Epithelial cell of prostate (primary cell): ENCODE results near the gene SP3.
A peak's percentile ranks its signal among the peaks of the same experiment; 100 is the strongest.

Experiments
- DNase-seq: peaks from one replicate; pipeline ENCODE4 v3.0.0-alpha.2; 2011; ENCODE audit warnings: low read depth, low spot score
- H3K27ac ChIP-seq: fragments of 450-650 bp; 2 replicates; pipeline ENCODE4 v1.5.1; 2017; ENCODE audit warnings: mild to moderate bottlenecking

SP3 gene

GRCh38 chr2:173965372-173966025 lies at the start of gene SP3:
Gene SP3, minus strand, starts transcription at chr2:173965373. Its CDS starts 202 bp downstream, at chr2:173965171.
- peak within 1 kb of the TSS; percentile 99 for H3K27ac ChIP-seq
- DNase-seq, result peak; percentile 87

DNA sequence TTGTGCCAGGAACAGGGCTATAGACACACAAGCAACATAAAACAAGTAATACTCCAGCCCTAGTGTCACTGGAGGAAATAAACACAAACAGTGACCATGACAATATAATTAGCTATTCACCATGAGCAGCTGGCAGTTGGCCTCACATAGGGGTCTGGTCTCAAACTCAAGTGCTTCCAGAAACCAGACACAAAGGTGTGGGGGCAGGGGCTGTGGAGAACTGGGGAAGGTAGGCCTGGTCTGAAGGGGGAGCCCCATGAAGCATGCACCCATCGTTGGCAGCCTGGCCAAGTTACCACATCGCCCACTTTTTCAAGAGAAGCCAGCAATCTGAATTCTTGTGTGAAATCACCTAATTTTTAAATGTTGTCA lies 49.5 kb upstream of the SP3 start:
- no peak for DNase-seq
- H3K27ac ChIP-seq, result no peak overlapping the region

DNA sequence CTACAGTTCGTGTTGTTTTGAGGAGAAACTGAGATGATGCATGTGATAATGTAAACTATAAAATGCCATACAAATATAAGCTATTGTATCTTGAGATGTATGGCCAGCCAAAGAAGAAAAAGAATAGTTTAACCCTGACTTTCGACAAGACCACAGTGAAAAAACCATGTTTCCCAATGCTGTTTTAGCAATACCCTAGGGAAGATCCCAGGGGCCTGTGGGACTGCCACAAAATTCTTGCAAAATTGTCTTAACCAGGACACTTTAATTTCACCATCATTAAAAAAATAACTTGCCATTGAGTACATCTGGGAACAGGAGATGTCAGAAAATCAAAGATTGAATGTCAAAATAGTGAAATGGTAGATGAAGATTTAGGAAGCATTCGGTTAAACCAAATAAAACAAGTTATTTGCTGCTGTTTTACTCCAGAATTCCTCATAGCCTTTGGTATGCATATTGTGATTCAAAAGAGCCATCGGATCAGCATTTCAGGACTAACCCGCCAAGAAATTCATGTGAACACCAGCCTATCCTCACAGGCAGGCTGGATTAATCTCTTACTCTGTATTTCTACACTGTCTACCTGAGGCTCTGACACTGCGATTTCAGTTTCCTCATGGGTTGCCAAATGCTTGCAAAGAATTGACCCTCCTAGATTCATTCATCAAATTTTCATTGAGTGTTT lies 49.0 kb upstream of the SP3 start:
- no peak overlapping the region for H3K27ac ChIP-seq
- no peak for DNase-seq

- no peak overlapping the region for H3K27ac ChIP-seq
These were observed 48.2 kb upstream of the SP3 start for GRCh38 chr2:174013315-174013751.

DNA sequence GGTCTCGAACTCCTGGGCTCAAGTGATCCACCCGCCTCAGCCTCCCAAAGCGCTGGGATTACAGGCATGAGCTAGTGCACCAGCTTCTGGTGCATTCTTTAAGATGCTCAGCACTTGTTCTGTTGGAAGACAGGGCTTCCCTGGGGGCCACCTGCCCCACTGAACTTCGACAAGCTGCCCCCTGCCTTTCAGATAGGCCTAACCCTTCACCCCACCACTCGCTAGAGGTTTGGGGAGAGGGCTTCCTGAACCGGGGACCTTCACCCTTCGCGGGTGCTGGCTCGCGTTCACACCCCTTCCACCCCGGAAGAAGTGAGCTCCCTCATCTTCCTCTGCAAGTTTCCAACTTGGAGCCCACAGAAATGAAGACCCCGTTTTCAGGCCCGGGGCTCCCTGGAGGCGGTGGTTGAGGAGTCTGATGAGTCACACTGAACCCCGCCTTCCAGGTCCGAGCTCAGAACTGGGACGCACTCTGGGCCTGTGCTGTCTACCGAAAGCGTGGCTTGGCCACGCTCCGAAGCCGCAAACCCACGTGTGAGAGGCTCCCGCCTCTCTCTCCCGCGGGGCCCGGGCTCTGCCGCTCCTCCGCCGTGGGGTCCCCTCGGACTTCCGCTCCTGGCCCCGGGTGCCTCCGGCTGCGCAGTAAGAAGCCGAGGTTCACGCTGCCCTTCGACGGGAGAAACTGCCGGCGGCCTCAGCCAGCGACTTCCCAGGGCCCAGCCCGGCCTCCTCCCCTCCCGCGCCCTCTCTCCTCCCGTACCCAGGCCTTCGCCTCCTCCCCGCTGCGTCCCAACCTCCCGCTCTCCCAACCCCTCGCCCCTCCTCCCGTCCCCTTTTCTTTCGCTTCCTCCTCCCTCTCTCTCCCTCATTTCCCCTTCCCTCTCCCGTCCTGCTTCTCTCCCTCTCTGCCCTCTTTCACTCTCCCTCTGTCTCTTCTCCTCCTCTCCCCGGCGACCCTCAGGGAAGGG lies 47.5 kb upstream of the SP3 start:
- H3K27ac ChIP-seq, result no peak overlapping the region
- DNase-seq, result no peak

More at GRCh38 chr2:174013315-174013751, 48.2 kb upstream of the SP3 start:
- no peak for DNase-seq

GRCh38 chr2:174011796-174012195 lies 46.6 kb upstream of the SP3 start:
- no peak for DNase-seq
- no peak overlapping the region for H3K27ac ChIP-seq

DNA sequence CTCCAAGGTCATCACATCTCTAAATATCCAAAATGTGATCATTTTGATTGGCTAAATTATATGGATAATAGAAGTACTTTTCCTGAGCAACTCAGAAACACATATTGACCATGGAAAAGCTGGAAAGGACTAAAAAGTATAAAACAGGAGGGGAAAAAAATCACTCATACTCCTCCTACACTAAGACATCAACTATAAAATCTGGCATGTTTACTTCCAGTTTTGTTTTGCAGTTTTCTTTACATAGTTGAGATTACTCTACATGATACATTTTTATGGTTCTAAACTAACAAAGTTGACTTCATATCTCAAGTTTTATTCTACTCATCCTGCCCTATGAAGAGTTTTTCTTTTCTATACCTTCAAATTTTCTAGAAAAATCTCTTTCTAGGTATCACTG lies 46.0 kb upstream of the SP3 start:
- no peak for DNase-seq

DNA sequence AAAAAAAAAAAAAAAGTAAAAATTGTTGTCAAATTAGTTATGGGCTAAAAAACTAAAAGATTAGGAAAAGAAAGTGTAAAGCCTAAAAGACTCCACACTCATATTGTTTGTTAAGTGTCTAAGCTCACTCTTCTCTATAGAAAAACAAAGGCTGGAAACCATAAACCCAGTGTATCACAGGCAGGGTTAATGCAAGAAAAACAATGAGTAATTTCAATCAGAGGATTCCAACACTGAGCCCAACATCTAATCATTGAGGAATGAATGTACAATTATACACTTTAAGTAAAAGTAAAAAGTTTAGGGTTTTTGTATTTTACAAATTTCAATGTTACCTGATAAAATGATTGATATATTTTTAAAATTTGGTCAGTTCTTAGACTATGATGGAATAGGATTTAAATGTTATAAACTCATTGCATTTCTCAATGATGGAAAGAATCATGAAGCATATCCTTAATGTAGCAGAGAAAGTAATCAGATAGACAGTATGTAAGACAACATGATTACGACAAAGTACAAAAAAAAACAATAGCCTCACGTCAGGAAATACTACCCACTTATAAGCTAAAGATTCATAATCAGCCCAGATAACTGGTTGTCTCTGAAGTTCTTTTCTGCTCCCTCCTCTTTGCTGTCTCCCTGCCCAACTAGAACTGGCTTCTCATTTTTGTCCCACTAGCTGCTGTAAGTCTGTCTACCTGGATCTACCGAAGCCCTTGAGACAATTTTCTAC lies 44.5 kb upstream of the SP3 start:
- H3K27ac ChIP-seq, result no peak overlapping the region
- DNase-seq, result no peak

More for the DNA sequence above, 46.0 kb upstream of the SP3 start:
- no peak overlapping the region for H3K27ac ChIP-seq

GRCh38 chr2:174008720-174009119 lies 43.5 kb upstream of the SP3 start:
- no peak overlapping the region for H3K27ac ChIP-seq

GRCh38 chr2:174007010-174007409 lies 41.8 kb upstream of the SP3 start:
- no peak for DNase-seq
- H3K27ac ChIP-seq, result no peak overlapping the region

More at GRCh38 chr2:174008720-174009119, 43.5 kb upstream of the SP3 start:
- DNase-seq, result no peak

DNA sequence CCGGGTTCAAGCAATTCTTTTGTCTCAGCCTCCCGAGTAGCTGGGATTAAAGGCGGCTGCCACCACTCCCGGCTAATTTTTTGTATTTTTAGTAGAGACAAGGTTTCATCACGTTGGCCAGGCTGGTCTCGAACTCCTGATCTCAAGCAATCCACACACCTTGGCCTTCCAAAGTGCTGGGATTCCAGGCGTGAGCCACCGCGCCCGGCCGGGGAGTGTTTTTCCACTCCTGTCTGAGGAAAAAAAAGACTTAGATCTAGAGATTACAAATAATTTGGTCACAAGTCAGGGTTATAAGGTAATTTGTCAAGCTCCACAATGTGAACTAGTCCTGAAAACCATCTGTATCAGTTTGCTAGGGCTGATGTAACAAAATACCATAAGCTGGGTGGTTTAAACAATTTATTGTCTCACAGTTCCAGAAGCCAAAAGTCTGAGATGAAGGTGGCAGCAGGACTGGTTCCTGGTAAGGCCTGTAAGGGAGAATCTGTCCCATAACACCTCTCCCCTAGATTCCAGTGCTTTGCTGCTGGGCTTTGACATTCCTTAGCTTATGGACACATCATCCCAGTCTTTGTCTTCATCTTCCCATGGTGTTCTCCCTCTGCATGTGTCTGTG lies 40.7 kb upstream of the SP3 start:
- H3K27ac ChIP-seq, result no peak overlapping the region
- no peak for DNase-seq

DNA sequence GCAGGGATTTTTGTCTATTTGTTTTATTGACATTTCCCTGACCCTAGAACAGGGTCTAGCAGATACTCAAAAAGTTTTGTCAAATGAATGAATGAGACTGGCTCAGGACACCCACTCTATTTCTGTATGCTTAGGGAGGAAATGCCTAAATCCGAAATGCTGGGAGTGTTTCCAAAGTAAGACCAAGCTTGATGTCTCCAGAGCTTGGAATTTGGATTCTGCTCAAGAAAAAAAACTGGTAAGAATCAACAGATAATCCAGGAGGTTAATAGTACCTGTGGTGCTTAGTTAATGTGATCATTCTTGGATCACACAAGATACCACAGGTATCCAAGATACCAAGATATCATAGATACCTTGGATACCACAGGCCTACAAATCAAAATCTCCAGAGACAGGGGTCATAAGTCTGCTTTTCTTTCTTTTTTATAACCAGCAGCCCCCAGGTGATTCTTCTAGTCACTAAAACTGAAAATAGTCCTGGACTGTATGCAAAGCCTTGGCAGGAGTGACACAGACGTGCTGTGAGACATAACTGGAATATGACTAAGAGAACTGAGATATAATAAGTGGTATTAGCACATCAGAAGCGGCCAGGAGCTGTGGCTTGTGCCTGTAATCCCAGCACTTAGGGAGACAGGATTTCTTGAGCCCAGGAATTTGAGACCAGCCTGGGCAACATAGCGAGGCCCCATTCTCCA lies 39.9 kb upstream of the SP3 start:
- H3K27ac ChIP-seq, result no peak overlapping the region
- peak; percentile 39 for DNase-seq

GRCh38 chr2:174003720-174004695 lies 38.8 kb upstream of the SP3 start:
- DNase-seq, result no peak
- no peak overlapping the region for H3K27ac ChIP-seq

DNA sequence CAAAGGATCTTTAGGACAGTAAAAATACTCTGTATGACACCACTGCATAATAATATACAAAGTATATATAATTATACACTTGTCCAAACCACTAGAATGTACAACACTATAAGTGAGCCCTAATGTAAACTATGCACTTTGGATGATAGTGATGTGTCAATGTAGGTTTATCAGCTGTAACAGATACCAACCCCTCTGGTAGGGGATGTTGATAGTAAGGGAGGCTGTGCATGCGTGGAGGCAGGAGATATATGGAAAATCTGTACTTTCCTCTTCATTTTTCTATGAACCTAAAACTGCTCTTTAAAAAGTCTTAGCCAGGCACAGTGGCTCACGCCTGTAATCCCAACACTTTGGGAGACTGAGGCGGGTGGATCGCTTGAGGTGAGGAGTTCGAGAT lies 37.5 kb upstream of the SP3 start:
- no peak for DNase-seq
- H3K27ac ChIP-seq, result no peak overlapping the region

DNA sequence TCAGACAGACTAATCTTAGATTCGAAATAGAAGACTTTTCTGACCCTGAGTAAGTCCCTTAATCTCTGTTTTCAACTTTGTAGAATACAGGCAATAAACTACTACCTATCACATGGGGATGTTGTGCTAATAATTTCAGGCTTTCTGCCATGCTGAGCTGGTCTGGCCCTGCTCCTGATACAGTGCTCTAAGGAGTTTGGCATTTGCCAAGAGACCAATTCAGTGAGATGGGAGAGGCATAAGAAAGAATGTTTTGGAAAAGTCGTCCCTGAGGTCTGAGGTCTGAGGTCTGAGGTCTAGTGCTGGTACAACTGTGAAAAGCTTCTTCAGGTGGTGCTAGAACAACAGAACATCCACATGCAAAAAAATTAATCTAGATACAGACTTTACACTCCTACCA lies 35.9 kb upstream of the SP3 start:
- DNase-seq, result no peak
- no peak overlapping the region for H3K27ac ChIP-seq

GRCh38 chr2:173999724-174000123 lies 34.6 kb upstream of the SP3 start:
- H3K27ac ChIP-seq, result no peak overlapping the region

GRCh38 chr2:173999272-173999671 lies 34.1 kb upstream of the SP3 start:
- no peak overlapping the region for H3K27ac ChIP-seq
- no peak for DNase-seq

More at GRCh38 chr2:173999724-174000123, 34.6 kb upstream of the SP3 start:
- no peak for DNase-seq

DNA sequence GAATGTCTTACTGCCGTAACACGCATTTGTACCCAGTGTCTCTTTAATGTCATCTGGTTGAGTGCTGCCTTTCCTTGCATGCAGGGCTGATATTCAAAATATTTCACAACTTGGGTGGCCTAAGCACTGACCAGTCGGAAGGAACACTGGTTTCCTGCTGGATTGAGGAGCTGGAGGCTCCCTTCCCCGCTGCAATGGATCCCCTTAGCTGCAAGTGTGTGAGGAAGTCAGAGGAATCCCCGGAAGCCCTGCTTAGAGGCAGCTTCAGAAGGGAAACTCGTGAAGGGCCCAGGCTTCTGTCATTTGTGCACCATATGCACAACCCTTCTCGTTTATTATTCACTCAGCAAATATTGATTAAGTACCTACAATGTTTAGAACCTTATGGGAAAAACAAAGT lies 33.2 kb upstream of the SP3 start:
- H3K27ac ChIP-seq, result no peak overlapping the region
- no peak for DNase-seq
